ENCODE data around the gene ASCC1. TPM values are rescaled to one million over a fixed set of nuclear protein-coding genes. Genes with fewer than 3 reads are reported as not detected.

ASCC1 gene
- total and polyA plus RNA-seq, 2 of the 4 experiments (the other 2 are of a cell fraction) = 15.9 to 21.0 TPM

DNA sequence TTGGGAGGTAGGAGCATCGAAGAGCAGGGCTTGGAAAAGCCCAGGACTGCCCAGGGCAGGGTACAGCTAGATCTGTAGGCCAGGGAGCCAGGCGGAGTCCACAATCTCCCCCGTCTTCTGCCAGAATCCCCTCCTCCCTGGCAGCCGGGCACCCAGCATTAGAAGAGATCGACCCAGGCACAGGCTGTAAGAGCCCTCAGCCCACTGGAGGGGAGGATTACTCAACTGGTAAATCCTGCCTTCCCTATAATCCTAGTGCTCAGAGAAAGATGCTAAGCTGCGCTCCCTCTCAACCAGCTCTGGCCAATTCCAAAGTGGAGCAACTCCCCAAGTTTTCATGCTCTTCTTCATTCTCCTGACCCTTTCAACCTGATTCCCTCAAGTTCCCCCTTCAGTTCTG is 130.9 kb downstream of the ASCC1 start:
- Histone ChIP-seq H4K5ac (ENCODE audit: low read depth, low read length) (no peak overlapping the region), H3K36me3 (ENCODE audit: control insufficient read depth, insufficient read depth, low read length) (no peaks in the 10 kb centered on the region), H3K9me1 (ENCODE audit: insufficient read depth, low read length) (no peaks in the 10 kb centered on the region), H4K8ac (ENCODE audit: low read depth in 2 of 2, low read length in 2 of 2) (no peak overlapping the region), H3K56ac (ENCODE audit: extremely low read depth, insufficient read depth, low read length) (no peak overlapping the region), H2BK5ac (ENCODE audit: low read depth, low read length, poor library complexity, severe bottlenecking) (no peak overlapping the region), H3K23ac (ENCODE audit: low read depth, low read length) (no peak overlapping the region), H2AK5ac (ENCODE audit: low read depth, low read length) (no peak overlapping the region), H2AK9ac (replicated peaks; ENCODE audit: low read depth, low read length, poor library complexity) (no peak overlapping the region), H3K14ac (replicated peaks; ENCODE audit: low read depth, low read length) (no peak overlapping the region), H4K20me1 (ENCODE audit: insufficient read depth, low read length) (no peaks in the 10 kb centered on the region; the same call in 1 of the 2 replicates), H3K18ac (ENCODE audit: low read depth, low read length) (no peak overlapping the region), H3K27ac (ENCODE audit: insufficient read depth, low read length) (no peak overlapping the region), H3K4me2 (ENCODE audit: low read depth, low read length) (no peak overlapping the region), H3K9ac (ENCODE audit: low read depth, low read length) (no peak overlapping the region), H2BK120ac (ENCODE audit: low read depth, low read length) (no peak overlapping the region), H3K4me3 (ENCODE audit: insufficient read depth, low read depth, low read length) (no peak overlapping the region), H3K4ac (ENCODE audit: low read depth, low read length) (no peak overlapping the region), H2BK15ac (ENCODE audit: low read depth, low read length) (no peak overlapping the region), H3K4me1 (ENCODE audit: control insufficient read depth, insufficient read depth, low read length) (peaks cover 5% of the 10 kb centered on the region; the same call in 1 of the 2 replicates), H2BK20ac (ENCODE audit: low read depth, low read length) (no peak overlapping the region), H2AFZ (replicated peaks; ENCODE audit: low read length, poor library complexity) (no peak overlapping the region), H3K79me1 (ENCODE audit: low read depth in 1 of 2, low read length in 2 of 2) (no peaks in the 10 kb centered on the region), H3K27me3 (ENCODE audit: control insufficient read depth, insufficient read depth, low read length) (peaks cover 78% of the 10 kb centered on the region), H3K9me3 (ENCODE audit: control insufficient read depth, insufficient read depth, low read length) (no peaks in the 10 kb centered on the region), H4K91ac (ENCODE audit: insufficient read depth, low read depth, low read length) (no peak overlapping the region)
- ChIA-PET CTCF (interaction anchor here (1.1 kb wide), 1 partner anchor 9 kb away, joined by 8 read pairs; no protein-coding TSS in a partner anchor), POLR2A (ENCODE audit: unreplicated experiment) (no interaction called here)
- ATAC-seq (ENCODE audit: low read depth) (no peak), DNase-seq (no peak)
- dilution Hi-C loops (cut with HindIII; ENCODE audit: low sequenced_read_pairs, unreplicated experiment) (no loop called here), in situ Hi-C loops (cut with MboI; ENCODE audit: low sequenced_read_pairs) (no loop called here), intact Hi-C loops (cut with micrococcal nuclease) (no loop called here)
- TF ChIP-seq MAFK (IDR thresholded peaks at IDR 0.05; ENCODE audit: low read depth, low read length) (no peak), RCOR1 (IDR thresholded peaks at IDR 0.05; ENCODE audit: insufficient replicate concordance, low read length) (no peak), CEBPB (IDR thresholded peaks at IDR 0.05; ENCODE audit: low read depth, low read length) (no peak), MAZ (IDR thresholded peaks at IDR 0.05; ENCODE audit: borderline replicate concordance, low read depth, low read length) (no peak), CHD1 (IDR thresholded peaks at IDR 0.05; ENCODE audit: low read depth, low read length) (no peak), FOS (IDR thresholded peaks at IDR 0.05; ENCODE audit: low read depth, low read length) (no peak), BHLHE40 (IDR thresholded peaks at IDR 0.05; ENCODE audit: low read depth, low read length) (no peak), USF2 (IDR thresholded peaks at IDR 0.05; ENCODE audit: low read depth, low read length) (no peak), RAD21 (IDR thresholded peaks at IDR 0.05; ENCODE audit: low read length) (no peak), CTCF (conservative IDR thresholded peaks at IDR 0.05; ENCODE audit: low read depth, low read length) (no peak), SMC3 (IDR thresholded peaks at IDR 0.05; ENCODE audit: low read depth, low read length) (no peak), POLR2A (IDR thresholded peaks at IDR 0.05; ENCODE audit: low read depth, low read length) (no peak)
- TF ChIP-seq, protein P1, sequence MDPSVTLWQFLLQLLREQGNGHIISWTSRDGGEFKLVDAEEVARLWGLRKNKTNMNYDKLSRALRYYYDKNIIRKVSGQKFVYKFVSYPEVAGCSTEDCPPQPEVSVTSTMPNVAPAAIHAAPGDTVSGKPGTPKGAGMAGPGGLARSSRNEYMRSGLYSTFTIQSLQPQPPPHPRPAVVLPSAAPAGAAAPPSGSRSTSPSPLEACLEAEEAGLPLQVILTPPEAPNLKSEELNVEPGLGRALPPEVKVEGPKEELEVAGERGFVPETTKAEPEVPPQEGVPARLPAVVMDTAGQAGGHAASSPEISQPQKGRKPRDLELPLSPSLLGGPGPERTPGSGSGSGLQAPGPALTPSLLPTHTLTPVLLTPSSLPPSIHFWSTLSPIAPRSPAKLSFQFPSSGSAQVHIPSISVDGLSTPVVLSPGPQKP (IDR thresholded peaks at IDR 0.05; ENCODE audit: borderline replicate concordance, low read depth, low read length) = no peak
- BruUV-seq (replicated peaks) = no TSS peak
- 100% methylated on average over 1 of the region's 6 CpGs; no CpG with 5 or more reads in 1 of the 2 experiments for WGBS, 2 experiments (ENCODE audit: extremely low coverage in 2 of 2, insufficient read length in 1 of 2)

Data from IMR-90 (cell line).